Smooth muscle cell of trachea (primary cell): ENCODE results near the gene TCOF1. TPM values are rescaled to one million over a fixed set of nuclear protein-coding genes. Genes with fewer than 3 reads are reported as not detected.

Experiments used
- total RNA-seq: library from RNA; depleted of rRNA; stranded (reverse); fragments of >200 nt; gene quantifications from 2 replicates; pipeline ENCODE4 v1.2.1, GENCODE V29; 2014

Gene TCOF1, protein sequence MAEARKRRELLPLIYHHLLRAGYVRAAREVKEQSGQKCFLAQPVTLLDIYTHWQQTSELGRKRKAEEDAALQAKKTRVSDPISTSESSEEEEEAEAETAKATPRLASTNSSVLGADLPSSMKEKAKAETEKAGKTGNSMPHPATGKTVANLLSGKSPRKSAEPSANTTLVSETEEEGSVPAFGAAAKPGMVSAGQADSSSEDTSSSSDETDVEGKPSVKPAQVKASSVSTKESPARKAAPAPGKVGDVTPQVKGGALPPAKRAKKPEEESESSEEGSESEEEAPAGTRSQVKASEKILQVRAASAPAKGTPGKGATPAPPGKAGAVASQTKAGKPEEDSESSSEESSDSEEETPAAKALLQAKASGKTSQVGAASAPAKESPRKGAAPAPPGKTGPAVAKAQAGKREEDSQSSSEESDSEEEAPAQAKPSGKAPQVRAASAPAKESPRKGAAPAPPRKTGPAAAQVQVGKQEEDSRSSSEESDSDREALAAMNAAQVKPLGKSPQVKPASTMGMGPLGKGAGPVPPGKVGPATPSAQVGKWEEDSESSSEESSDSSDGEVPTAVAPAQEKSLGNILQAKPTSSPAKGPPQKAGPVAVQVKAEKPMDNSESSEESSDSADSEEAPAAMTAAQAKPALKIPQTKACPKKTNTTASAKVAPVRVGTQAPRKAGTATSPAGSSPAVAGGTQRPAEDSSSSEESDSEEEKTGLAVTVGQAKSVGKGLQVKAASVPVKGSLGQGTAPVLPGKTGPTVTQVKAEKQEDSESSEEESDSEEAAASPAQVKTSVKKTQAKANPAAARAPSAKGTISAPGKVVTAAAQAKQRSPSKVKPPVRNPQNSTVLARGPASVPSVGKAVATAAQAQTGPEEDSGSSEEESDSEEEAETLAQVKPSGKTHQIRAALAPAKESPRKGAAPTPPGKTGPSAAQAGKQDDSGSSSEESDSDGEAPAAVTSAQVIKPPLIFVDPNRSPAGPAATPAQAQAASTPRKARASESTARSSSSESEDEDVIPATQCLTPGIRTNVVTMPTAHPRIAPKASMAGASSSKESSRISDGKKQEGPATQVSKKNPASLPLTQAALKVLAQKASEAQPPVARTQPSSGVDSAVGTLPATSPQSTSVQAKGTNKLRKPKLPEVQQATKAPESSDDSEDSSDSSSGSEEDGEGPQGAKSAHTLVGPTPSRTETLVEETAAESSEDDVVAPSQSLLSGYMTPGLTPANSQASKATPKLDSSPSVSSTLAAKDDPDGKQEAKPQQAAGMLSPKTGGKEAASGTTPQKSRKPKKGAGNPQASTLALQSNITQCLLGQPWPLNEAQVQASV (N-terminal part only)
- 13.2 and 15.2 TPM in 2 replicates for total RNA-seq

DNA sequence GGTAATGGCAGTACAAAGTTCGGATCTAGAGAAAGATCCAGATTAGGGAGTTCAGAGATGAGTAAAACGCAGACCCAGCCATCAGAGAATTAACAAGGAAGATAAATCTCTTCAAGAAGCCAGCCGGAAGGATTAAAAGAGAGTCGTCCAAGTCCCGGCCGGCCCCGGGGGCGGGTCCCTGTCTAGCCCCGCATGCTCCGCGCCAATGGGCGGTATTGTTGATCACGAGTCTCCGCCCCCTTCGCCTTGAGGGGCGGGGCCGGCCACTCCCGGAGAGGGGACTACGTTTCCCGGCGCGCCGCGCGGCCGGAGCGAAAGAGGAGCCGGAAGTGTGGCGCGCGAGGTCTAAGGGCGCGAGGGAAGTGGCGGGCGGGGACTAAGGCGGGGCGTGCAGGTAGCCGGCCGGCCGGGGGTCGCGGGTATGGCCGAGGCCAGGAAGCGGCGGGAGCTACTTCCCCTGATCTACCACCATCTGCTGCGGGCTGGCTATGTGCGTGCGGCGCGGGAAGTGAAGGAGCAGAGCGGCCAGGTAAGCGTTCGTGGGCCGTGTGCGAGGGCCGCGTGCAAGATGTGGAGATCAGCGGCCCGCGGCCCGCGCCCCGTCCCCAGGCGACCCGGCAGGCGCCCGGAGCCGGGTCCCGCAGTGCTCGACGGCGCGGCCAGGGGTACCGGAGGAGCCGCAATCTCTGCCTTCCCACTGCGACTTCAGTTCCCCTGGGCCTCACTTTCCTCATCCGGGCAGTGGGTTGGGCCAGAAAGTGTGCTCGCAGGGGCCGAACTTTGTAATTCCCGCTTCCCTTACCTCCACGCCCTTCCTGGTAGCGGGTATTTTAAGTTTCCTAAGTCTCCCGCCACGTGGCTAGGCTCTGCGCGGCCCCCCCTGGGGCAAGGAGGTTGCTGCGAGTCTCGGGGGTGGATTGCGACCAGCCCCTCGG is at the start of gene TCOF1:
Gene TCOF1, plus strand, starts transcription at position 372 of the 935 bp plus-strand sequence. Its CDS starts 50 bp downstream, at position 422.

DNA sequence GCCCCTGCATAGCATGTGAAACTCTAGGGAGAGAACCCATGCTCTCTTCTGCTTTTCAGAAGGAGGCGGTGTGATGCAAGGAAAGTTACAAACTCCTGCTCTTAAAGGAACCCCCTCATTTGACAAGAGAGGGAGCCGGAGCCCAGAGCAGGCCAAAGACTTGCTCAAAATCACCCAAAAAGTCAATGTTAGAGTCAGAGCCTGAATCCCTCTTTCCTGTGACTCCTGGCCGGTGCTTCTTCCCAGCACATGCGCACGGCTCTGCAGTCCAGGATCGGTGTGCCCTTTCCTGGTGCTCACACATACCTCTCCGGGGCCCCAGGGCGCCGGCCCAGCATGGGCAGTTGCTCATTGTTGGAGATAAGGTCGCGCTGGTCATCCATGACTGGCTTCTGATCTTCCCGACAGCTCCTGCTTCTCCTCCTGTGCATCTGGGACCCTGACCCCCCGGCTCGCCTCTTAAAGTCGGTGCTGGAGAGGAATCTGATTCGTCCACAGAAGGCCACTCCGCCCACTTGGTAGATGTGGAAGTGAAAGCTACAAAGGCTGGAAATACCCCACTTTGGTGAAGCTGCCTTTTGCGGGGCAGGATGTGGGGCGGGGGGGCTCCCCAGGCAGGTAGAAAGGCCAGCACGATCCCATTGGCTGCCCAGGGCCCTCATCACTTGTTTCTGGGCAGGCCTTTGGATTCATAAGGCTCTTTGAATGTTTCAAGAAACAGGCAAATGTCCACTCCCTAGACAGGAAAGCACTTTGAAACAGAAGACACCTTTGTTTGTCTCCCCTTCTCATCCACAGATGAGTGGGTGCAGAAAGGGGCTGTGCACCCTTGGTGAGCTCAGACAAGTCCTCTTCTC is 55.0 kb downstream of the TCOF1 start, which contains the start of gene CD74:
Gene CD74, minus strand, starts transcription at position 592 of the 857 bp plus-strand sequence. Its CDS starts 161 bp downstream, at position 431.

Other genes with a start within 250 kb of the TCOF1 start
- gene PDGFRB, start 201.9 kb upstream of the TCOF1 start, total RNA-seq, result 126 and 239 TPM in 2 replicates
- gene CDX1, start 190.9 kb upstream of the TCOF1 start, total RNA-seq, result 0.15 and 0.17 TPM in 2 replicates
- not detected in 2 replicates for gene SLC6A7, start 167.6 kb upstream of the TCOF1 start, total RNA-seq
- 1.5 and 3.8 TPM in 2 replicates for gene CAMK2A, start 67.9 kb upstream of the TCOF1 start, total RNA-seq
- gene ARSI, start 54.8 kb upstream of the TCOF1 start, total RNA-seq, result 12.1 and 18.9 TPM in 2 replicates
- gene CD74, start 55.2 kb downstream of the TCOF1 start, total RNA-seq, result 0.44 and 7.8 TPM in 2 replicates
- 1,590 and 3,512 TPM in 2 replicates for gene RPS14, start 92.0 kb downstream of the TCOF1 start, total RNA-seq
- gene NDST1, start 150.4 kb downstream of the TCOF1 start, total RNA-seq, result 63.0 and 103 TPM in 2 replicates